ENCODE data around the gene PLD6.

Gene PLD6

DNA sequence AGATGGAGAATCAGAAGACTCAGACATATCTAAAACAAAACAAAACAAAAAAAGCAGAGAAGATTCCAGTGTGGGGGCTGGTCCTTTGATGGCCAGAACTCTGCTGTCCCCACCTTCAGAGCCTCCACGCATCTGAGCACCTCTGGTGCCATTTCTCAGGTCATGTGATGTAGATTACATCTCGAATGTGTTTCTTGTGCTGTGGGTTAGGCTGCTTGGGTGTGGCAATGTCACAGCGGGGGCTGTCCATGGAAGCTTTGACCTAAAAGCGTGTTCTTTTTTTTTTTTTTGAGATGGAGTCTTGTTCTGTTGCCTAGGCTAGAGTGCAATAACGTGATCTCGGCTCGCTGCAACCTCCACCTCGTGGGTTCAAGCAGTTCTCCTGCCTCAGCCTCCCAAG is 51.2 kb downstream of the PLD6 start:
- TF ChIP-seq, protein P1, sequence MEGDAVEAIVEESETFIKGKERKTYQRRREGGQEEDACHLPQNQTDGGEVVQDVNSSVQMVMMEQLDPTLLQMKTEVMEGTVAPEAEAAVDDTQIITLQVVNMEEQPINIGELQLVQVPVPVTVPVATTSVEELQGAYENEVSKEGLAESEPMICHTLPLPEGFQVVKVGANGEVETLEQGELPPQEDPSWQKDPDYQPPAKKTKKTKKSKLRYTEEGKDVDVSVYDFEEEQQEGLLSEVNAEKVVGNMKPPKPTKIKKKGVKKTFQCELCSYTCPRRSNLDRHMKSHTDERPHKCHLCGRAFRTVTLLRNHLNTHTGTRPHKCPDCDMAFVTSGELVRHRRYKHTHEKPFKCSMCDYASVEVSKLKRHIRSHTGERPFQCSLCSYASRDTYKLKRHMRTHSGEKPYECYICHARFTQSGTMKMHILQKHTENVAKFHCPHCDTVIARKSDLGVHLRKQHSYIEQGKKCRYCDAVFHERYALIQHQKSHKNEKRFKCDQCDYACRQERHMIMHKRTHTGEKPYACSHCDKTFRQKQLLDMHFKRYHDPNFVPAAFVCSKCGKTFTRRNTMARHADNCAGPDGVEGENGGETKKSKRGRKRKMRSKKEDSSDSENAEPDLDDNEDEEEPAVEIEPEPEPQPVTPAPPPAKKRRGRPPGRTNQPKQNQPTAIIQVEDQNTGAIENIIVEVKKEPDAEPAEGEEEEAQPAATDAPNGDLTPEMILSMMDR (IDR thresholded peaks at IDR 0.05), result no peak
- H3K9me3 ChIP-seq, result no peaks in the 10 kb centered on the region
- H3K27ac ChIP-seq, result no peak overlapping the region
- H3K4me3 ChIP-seq (ENCODE audit: low read depth in 1 of 2, low read length in 1 of 2), result no peak overlapping the region
- H3K4me1 ChIP-seq (ENCODE audit: control insufficient read depth in 1 of 2, insufficient read depth in 1 of 2, low read depth in 1 of 2, low read length in 1 of 2), result peaks cover 22 to 34% of the 10 kb centered on the region in 2 experiments
- H3K27me3 ChIP-seq, result no peaks in the 10 kb centered on the region
- peaks cover 65% of the 10 kb centered on the region for H3K36me3 ChIP-seq

DNA sequence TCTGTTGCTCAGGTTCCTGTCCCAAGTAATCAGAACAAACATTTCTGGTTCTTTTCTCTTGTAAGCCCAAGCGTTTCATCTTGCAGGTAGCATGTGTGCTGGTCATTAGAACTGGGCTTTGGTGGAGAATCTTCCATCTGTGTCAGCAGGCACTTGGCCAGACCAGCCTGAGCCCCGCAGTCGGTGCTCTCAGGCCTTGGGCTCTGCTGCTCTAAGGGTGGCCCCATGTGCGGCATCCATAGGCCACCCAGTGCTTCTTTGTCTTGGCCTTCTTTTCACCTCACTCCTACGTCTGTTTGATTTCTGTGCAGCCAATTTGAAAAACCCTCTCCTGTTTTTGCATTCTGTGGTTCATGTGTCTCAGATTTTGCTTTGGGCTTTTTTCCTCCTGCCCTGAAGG is 51.6 kb downstream of the PLD6 start:
- no peaks in the 10 kb centered on the region for H3K27me3 ChIP-seq
- H3K4me1 ChIP-seq (ENCODE audit: control insufficient read depth in 1 of 2, insufficient read depth in 1 of 2, low read depth in 1 of 2, low read length in 1 of 2), result peaks cover 25 to 38% of the 10 kb centered on the region in 2 experiments
- H3K27ac ChIP-seq, result no peak overlapping the region
- peaks cover 61% of the 10 kb centered on the region for H3K36me3 ChIP-seq
- no peak overlapping the region for H3K4me3 ChIP-seq (ENCODE audit: low read depth in 1 of 2, low read length in 1 of 2)
- TF ChIP-seq, protein P1 (IDR thresholded peaks at IDR 0.05), result no peak
- no peaks in the 10 kb centered on the region for H3K9me3 ChIP-seq

DNA sequence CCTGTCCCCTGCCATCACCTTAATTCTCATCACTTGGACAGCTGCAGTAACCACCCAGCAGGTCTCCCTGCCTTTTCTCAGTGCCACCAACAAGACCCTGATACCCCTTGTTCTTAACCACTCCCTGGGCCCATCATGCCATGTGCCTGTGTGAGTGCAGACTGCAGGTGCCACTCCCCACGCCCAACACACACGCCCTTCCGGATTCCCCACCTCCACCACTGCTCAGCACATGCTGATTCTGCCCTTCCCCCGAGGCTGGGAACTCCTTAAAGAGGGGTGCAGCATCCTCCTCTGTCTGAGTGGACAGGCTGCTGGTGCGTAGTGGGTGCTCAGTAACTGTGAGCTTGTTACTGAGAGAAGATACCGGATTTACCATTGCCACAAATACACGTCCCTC is 52.4 kb downstream of the PLD6 start:
- H3K27me3 ChIP-seq, result no peaks in the 10 kb centered on the region
- TF ChIP-seq, protein P1 (IDR thresholded peaks at IDR 0.05), result no peak
- no peaks in the 10 kb centered on the region for H3K9me3 ChIP-seq
- H3K27ac ChIP-seq, result no peak overlapping the region
- H3K4me1 ChIP-seq (ENCODE audit: control insufficient read depth in 1 of 2, insufficient read depth in 1 of 2, low read depth in 1 of 2, low read length in 1 of 2), result peaks cover 32 to 46% of the 10 kb centered on the region in 2 experiments
- H3K36me3 ChIP-seq, result peaks cover 52% of the 10 kb centered on the region
- no peak overlapping the region for H3K4me3 ChIP-seq (ENCODE audit: low read depth in 1 of 2, low read length in 1 of 2)

DNA sequence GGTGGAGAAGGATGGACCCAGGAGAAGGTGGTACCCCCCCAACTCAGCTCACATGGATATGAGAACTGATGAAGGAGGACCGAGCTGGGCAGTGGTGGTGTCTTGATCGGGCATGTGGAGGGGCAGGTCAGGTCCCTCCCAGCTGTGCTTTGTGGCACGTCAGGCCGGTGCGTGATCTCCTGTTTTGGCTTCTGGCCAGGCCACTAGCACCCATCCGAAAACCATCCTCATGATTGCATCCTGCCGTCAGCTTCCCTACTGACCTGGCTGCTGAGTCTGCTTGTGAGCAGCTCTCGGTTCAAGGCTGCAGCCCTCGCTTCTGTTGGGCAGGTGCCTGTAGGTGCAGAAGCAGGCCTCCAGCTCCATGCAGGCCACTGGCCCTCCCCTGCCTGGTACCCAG is 53.1 kb downstream of the PLD6 start:
- peaks cover 34 to 49% of the 10 kb centered on the region in 2 experiments for H3K4me1 ChIP-seq (ENCODE audit: control insufficient read depth in 1 of 2, insufficient read depth in 1 of 2, low read depth in 1 of 2, low read length in 1 of 2)
- no peak overlapping the region for H3K27ac ChIP-seq
- no peak overlapping the region for H3K4me3 ChIP-seq (ENCODE audit: low read depth in 1 of 2, low read length in 1 of 2)
- no peaks in the 10 kb centered on the region for H3K9me3 ChIP-seq
- H3K27me3 ChIP-seq, result no peaks in the 10 kb centered on the region
- TF ChIP-seq, protein P1 (IDR thresholded peaks at IDR 0.05), result no peak
- H3K36me3 ChIP-seq, result peaks cover 46% of the 10 kb centered on the region

DNA sequence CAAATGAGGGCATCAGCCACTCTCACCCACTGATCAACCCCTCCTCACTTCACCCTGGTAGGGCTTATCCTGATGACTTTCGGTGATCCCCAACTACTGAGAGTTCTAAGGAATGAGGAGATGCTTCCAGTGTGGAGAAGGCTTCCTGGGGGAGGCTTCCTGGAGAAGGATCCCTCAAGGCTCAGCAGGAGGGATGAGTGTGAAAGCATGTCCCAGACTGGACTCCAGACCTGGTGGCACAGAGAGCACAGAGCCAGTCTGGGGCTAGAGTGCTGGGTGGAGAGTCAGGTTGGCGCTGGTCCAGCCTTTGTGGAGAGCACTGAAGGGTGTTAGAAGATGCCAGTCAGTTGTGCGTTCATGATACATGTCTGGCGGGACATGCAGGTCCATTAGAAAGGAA is 53.7 kb downstream of the PLD6 start:
- Histone ChIP-seq H3K9me3 (no peaks in the 10 kb centered on the region), H3K36me3 (peaks cover 39% of the 10 kb centered on the region), H3K27me3 (no peaks in the 10 kb centered on the region), H3K27ac (peak overlapping the region; percentile 60), H3K4me1 (ENCODE audit: control insufficient read depth in 1 of 2, insufficient read depth in 1 of 2, low read depth in 1 of 2, low read length in 1 of 2) (peaks cover 34 to 49% of the 10 kb centered on the region in 2 experiments), H3K4me3 (ENCODE audit: low read depth in 1 of 2, low read length in 1 of 2) (no peak overlapping the region)
- TF ChIP-seq, protein P1 (IDR thresholded peaks at IDR 0.05), result no peak

DNA sequence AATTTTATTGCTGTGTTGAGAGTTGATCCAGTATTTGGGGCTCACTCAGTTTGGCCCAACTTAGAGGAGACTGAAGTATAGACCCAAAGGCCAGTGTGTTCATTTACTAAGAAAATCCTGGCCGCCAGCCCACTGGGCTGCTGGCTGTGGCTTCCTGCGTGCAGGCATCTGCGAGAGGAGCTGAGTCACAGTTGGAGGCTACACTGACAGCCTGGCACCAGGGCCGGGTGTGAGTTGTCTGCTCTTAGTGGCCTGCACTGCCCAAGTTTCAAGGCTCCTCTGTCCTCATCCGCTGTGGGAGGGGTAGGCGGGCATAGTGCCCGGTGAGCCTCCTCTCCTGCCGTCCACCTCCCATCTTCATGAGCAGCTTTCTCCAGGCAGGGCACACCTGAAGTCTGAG is 54.2 kb downstream of the PLD6 start:
- Histone ChIP-seq H3K27me3 (no peaks in the 10 kb centered on the region), H3K4me1 (ENCODE audit: control insufficient read depth in 1 of 2, insufficient read depth in 1 of 2, low read depth in 1 of 2, low read length in 1 of 2) (peaks cover 34 to 49% of the 10 kb centered on the region in 2 experiments), H3K4me3 (ENCODE audit: low read depth in 1 of 2, low read length in 1 of 2) (no peak overlapping the region), H3K9me3 (no peaks in the 10 kb centered on the region), H3K27ac (peak overlapping the region; percentile 60), H3K36me3 (peaks cover 35% of the 10 kb centered on the region)
- TF ChIP-seq, protein P1 (IDR thresholded peaks at IDR 0.05), result no peak

Measured in neutrophil (primary cell).